ENCODE data around the gene NRAP. TPM values are rescaled to one million over a fixed set of nuclear protein-coding genes. Genes with fewer than 3 reads are reported as not detected.
"Not testable (repeated sequence)": the region's sequence is repeated elsewhere in the genome, so short reads cannot be mapped to it uniquely, and the experiment has no call there.

NRAP gene
- total RNA-seq, 3 donors from 2014 or later, result not detected

GRCh38 chr10:113657544-113657943 is 6.3 kb downstream of the NRAP start:
- no peaks in the 10 kb centered on the region for H3K36me3 ChIP-seq
- no peaks in the 10 kb centered on the region for H3K4me1 ChIP-seq
- H3K27me3 ChIP-seq, result peaks cover 0 to 6% of the 10 kb centered on the region in 2 donors
- intact Hi-C loops (cut with DNase I; ENCODE audit: low total_unique reads), result no loop called here
- no peak overlapping the region for H3K27ac ChIP-seq
- TF ChIP-seq POLR2A (IDR thresholded peaks at IDR 0.05) (no peak), POLR2AphosphoS5 (IDR thresholded peaks at IDR 0.05) (no peak), CTCF (IDR thresholded peaks at IDR 0.05) (no peak)
- DNase-seq (ENCODE audit: low spot score in 2 of 2), result no peak
- H3K4me3 ChIP-seq, result no peak overlapping the region
- H3K9me3 ChIP-seq, result no peaks in the 10 kb centered on the region

- H3K27ac ChIP-seq, result no peak overlapping the region
- no peak overlapping the region for H3K4me3 ChIP-seq
- intact Hi-C loops (cut with DNase I; ENCODE audit: low total_unique reads), result no loop called here
- TF ChIP-seq POLR2AphosphoS5 (IDR thresholded peaks at IDR 0.05) (no peak), CTCF (IDR thresholded peaks at IDR 0.05) (no peak), POLR2A (IDR thresholded peaks at IDR 0.05) (no peak)
- H3K4me1 ChIP-seq, result no peaks in the 10 kb centered on the region
- peaks cover 0 to 6% of the 10 kb centered on the region in 2 donors for H3K27me3 ChIP-seq
- DNase-seq (ENCODE audit: low spot score in 2 of 2), result no peak
- no peaks in the 10 kb centered on the region for H3K9me3 ChIP-seq
- H3K36me3 ChIP-seq, result no peaks in the 10 kb centered on the region
Observed at GRCh38 chr10:113656896-113657295, 6.9 kb downstream of the NRAP start.

- DNase-seq (ENCODE audit: low spot score in 2 of 2); H3K27ac ChIP-seq; H3K27me3 ChIP-seq; H3K36me3 ChIP-seq; H3K4me3 ChIP-seq; H3K4me1 ChIP-seq; H3K9me3 ChIP-seq: not testable (repeated sequence)
- intact Hi-C loops (cut with DNase I; ENCODE audit: low total_unique reads), result loop anchor here (5.0 kb wide), 1 partner anchor 1305 kb away; no protein-coding TSS in a partner anchor
Observed at GRCh38 chr10:113652456-113652855, 11.4 kb downstream of the NRAP start.

GRCh38 chr10:113651898-113652297 is 11.9 kb downstream of the NRAP start:
- no peak overlapping the region for H3K4me3 ChIP-seq
- intact Hi-C loops (cut with DNase I; ENCODE audit: low total_unique reads), result loop anchor here (5.0 kb wide), 1 partner anchor 1305 kb away; no protein-coding TSS in a partner anchor
- H3K9me3 ChIP-seq, result no peaks in the 10 kb centered on the region
- H3K27me3 ChIP-seq, result peaks cover 0 to 6% of the 10 kb centered on the region in 2 donors
- H3K27ac ChIP-seq, result no peak overlapping the region
- H3K36me3 ChIP-seq, result no peaks in the 10 kb centered on the region
- DNase-seq (ENCODE audit: low spot score in 2 of 2), result no peak
- H3K4me1 ChIP-seq, result no peaks in the 10 kb centered on the region
- no peak for TF ChIP-seq POLR2AphosphoS5 (IDR thresholded peaks at IDR 0.05)

- Histone ChIP-seq H3K4me3 (no peak overlapping the region), H3K9me3 (no peaks in the 10 kb centered on the region), H3K36me3 (no peaks in the 10 kb centered on the region), H3K27me3 (peaks cover 0 to 6% of the 10 kb centered on the region in 2 donors), H3K27ac (no peak overlapping the region), H3K4me1 (no peaks in the 10 kb centered on the region)
- intact Hi-C loops (cut with DNase I; ENCODE audit: low total_unique reads), result loop anchor here (5.0 kb wide), 1 partner anchor 1304 kb away; no protein-coding TSS in a partner anchor
- DNase-seq (ENCODE audit: low spot score in 2 of 2), result no peak
- TF ChIP-seq POLR2A (IDR thresholded peaks at IDR 0.05) (no peak), POLR2AphosphoS5 (IDR thresholded peaks at IDR 0.05) (no peak), CTCF (IDR thresholded peaks at IDR 0.05) (no peak)
Observed at GRCh38 chr10:113651021-113651420, 12.8 kb downstream of the NRAP start.

- DNase-seq (ENCODE audit: low spot score in 2 of 2), result no peak
- intact Hi-C loops (cut with DNase I; ENCODE audit: low total_unique reads), result loop anchor here (5.0 kb wide), 1 partner anchor 1303 kb away; no protein-coding TSS in a partner anchor
- peaks cover 0 to 6% of the 10 kb centered on the region in 2 donors for H3K27me3 ChIP-seq
- no peak overlapping the region for H3K4me3 ChIP-seq
- no peaks in the 10 kb centered on the region for H3K36me3 ChIP-seq
- H3K27ac ChIP-seq, result no peak overlapping the region
- H3K9me3 ChIP-seq, result no peaks in the 10 kb centered on the region
- no peak for TF ChIP-seq POLR2A (IDR thresholded peaks at IDR 0.05)
- TF ChIP-seq POLR2AphosphoS5 (IDR thresholded peaks at IDR 0.05), result no peak
- TF ChIP-seq CTCF (IDR thresholded peaks at IDR 0.05), result no peak
- no peaks in the 10 kb centered on the region for H3K4me1 ChIP-seq
Observed at GRCh38 chr10:113650172-113650571, 13.7 kb downstream of the NRAP start.
